GM18498 (cell line): ENCODE data around the gene IFT43.
"Not testable (repeated sequence)": the region's sequence is repeated elsewhere in the genome, so short reads cannot be mapped to it uniquely, and the experiment has no call there.

Experiments used
- ATAC-seq: cut with Tn5 transposase; IDR thresholded peaks from one replicate; pipeline ENCODE4 v1.9.1; 2021; ENCODE audit warnings: mild to moderate bottlenecking, moderate library complexity; ENCODE audit not compliant: unreplicated experiment

IFT43 gene

DNA sequence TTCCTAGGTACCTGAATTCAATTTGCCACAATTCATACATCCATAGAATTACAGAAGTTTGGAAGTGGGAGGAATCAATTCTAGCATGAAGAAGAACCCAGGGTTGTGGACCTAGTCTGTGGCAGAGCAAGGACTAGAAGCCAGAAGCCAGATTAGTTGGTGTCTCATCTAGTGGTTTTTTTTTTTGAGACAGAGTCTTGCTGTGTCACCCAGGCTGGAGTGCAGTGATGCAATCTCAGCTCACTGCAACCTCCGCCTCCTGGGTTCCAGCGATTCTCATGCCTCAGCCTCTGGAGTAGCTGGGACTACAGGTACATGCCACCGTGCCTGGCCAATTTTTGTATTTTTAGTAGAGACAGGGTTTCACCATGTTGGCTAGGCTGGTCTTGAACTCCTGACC is 24.1 kb downstream of the IFT43 start:
- not testable (repeated sequence) for ATAC-seq

- no peak for ATAC-seq
Measured at GRCh38 chr14:76011930-76012329, 26.4 kb downstream of the IFT43 start.

GRCh38 chr14:76012354-76012753 is 26.8 kb downstream of the IFT43 start:
- ATAC-seq = no peak

GRCh38 chr14:76015191-76015590 is 29.6 kb downstream of the IFT43 start:
- no peak for ATAC-seq

GRCh38 chr14:76015668-76016067 is 30.1 kb downstream of the IFT43 start:
- ATAC-seq = no peak

DNA sequence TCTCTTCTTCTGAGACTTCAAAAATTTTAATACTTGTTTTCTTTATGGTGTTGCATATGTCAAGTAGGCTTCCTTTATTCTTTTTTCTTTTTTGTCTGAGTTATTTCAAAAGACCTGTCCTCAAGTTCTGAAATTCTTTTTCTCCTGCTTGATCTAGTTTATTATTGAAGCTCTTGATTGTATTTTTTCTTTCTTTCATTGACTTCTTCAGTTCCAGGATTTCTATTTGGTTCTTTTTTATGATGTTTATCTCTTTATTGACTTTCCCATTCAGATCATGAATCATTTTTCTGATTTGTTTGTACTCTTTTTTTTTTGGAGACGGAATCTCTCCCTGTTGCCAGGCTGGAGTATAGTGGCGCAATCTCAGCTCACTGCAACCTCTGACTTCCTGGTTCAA is 34.1 kb downstream of the IFT43 start:
- no peak for ATAC-seq

GRCh38 chr14:76022991-76023390 is 37.4 kb downstream of the IFT43 start:
- no peak for ATAC-seq

GRCh38 chr14:76023757-76024156 is 38.2 kb downstream of the IFT43 start:
- ATAC-seq = no peak

DNA sequence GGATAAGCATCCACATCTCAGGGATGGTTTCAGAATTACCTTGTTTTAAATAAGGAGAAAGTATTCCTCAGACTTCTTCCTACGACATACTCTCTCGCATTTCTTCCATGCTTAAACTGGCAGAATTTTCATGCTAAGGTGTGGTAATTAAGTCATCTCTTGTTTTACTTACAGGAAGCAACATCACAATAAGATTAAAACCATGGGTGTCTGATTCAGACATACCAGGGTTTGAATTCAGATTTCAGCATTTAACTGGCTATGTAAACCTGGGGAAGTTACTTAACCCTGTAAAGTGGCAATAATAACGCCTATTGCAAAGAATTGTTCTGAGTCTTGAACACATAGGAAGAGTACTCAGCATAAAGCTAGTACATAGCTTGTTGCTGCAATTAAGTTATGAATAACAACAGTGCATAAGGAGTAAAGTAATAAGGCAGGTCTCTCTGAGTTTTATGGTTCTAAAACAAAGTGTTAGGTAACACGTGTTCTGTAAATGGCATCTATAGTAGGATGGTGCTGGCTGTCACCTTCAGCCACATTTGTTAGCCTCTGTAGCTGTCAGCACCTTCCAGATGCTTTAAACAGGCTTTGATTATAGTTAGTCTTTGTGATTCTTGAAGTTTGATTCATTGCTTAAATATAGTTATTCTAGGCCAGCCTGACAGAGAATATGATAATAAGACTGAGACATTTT is 38.8 kb downstream of the IFT43 start:
- no peak for ATAC-seq

- ATAC-seq = no peak
Measured at GRCh38 chr14:76034566-76034965, 49.0 kb downstream of the IFT43 start.

DNA sequence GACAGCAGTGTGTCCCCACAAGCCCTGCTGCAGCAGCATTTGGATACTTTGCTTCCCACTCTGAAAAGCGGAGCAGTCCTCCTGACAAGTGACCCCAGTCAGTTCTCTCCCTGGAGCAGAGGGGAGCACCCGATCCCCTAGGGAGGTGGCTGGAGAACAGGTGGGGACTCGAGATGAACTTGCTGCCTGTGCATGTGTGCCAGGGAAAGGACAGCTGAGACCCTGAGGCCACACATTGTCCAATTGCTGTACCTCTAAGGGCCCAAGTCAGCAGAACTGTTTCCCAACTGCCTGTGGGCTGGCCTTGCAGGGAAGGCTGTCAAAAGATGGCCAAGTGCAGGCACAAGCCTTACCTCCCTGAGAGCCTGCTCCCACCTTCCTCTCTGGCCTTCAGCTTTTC is 55.1 kb downstream of the IFT43 start:
- no peak for ATAC-seq

- no peak for ATAC-seq
Measured at GRCh38 chr14:76045773-76046172, 60.2 kb downstream of the IFT43 start.

GRCh38 chr14:76050250-76050649 is 64.7 kb downstream of the IFT43 start:
- ATAC-seq = no peak

- ATAC-seq = no peak
Measured at GRCh38 chr14:76050797-76051392, 65.3 kb downstream of the IFT43 start.

DNA sequence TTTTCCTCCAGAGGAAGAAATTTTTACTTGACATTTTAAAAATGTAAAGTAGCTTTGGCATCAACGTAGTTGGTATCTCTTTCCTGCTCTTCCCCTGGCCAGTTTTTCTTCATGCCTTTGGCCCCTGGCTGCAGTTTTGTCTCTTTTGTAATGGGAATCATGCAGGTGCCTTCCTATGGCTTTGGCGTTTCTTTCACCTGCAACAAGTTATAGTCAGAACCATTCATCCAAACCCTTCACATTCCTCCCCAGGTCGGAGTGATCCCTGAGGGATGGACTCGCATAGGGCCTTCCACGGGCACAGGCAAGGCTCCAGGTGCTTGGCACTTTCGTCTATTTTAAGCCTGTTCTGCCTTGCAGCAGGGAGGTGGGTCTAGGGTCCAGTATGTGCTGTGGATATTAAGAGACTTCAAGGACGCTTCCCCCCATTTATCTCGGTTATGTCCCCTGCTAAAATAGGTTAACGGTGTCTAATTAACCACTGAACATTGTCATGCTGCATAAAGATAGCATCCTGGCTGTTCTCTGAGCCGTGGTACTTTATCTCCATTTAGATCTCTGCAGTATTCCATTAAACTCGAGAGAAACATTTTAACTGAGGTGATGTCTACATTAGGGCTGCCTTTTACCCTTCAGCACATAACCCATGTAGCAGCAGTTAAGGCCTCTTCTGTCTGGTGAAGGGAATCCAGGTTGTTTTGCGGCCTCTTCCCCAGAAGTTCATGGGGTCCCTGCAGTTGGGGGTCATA is 66.3 kb downstream of the IFT43 start:
- no peak for ATAC-seq

- ATAC-seq = no peak
Measured at GRCh38 chr14:76053572-76054355, 68.2 kb downstream of the IFT43 start.

GRCh38 chr14:76055330-76055729 is 69.8 kb downstream of the IFT43 start:
- ATAC-seq = peak; percentile 38

- ATAC-seq = no peak
Measured at GRCh38 chr14:76056128-76056527, 70.6 kb downstream of the IFT43 start.

GRCh38 chr14:76057914-76058313 is 72.4 kb downstream of the IFT43 start:
- no peak for ATAC-seq

DNA sequence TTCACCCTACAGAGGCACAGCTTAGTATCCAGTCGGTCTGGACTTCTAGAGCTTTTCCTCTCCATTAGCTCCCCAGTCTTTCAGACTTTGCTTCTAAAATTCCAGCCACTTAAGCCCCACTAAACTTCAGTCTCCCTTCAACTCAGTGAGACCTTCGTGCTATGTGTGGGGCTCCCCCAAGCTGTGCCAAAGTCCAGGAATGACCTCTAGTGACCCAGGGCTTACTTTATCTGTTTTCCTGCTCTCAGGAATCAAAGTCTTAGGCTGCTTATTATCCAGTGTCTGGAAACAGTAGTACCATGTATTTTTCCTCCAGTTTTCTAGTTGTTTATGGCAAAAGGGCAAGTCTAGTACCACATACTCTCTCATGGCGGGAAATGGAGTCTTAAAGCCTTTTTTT is 77.8 kb downstream of the IFT43 start:
- no peak for ATAC-seq

- no peak for ATAC-seq
Measured at GRCh38 chr14:76065519-76065918, 80.0 kb downstream of the IFT43 start.
